OCI-LY1 (cell line): ENCODE data around the gene MYO3B.

Experiments used
- H2AFZ ChIP-seq: fragments of 200-600 bp; sonication (generic), shearing (Covaris generic); 2 replicates; pipeline ENCODE4 v1.6.0; 2014; ENCODE audit warnings: antibody characterized with exemption, mild to moderate bottlenecking, low read length
- H3F3A ChIP-seq: fragments of 200-600 bp; sonication (generic), shearing (Covaris generic); 2 replicates; pipeline ENCODE4 v1.6.0; 2014; ENCODE audit warnings: mild to moderate bottlenecking, antibody characterized with exemption, low read length, moderate library complexity; ENCODE audit not compliant: insufficient read depth
- H3K27ac ChIP-seq: fragments of 200-600 bp; sonication (generic); 2 replicates; pipeline ENCODE4 v1.5.1; 2014; ENCODE audit warnings: low read length, mixed run types, mild to moderate bottlenecking, low read depth; ENCODE audit not compliant: poor library complexity, severe bottlenecking
- H3K27me3 ChIP-seq: fragments of 200-600 bp; sonication (generic); 2 replicates; pipeline ENCODE4 v1.6.0; 2014; ENCODE audit warnings: antibody characterized with exemption, mild to moderate bottlenecking, low read length, moderate library complexity; ENCODE audit not compliant: insufficient read depth
- H3K36me3 ChIP-seq: fragments of 200-600 bp; sonication (generic); 2 replicates; pipeline ENCODE4 v1.6.1; 2014; ENCODE audit warnings: mild to moderate bottlenecking, antibody characterized with exemption, low read length, moderate library complexity, mixed read lengths; ENCODE audit not compliant: insufficient read depth
- H3K4me1 ChIP-seq: fragments of 200-600 bp; sonication (generic); 2 replicates; pipeline ENCODE4 v1.5.1; 2014; ENCODE audit warnings: mild to moderate bottlenecking, low read length, moderate library complexity; ENCODE audit not compliant: insufficient read depth, severe bottlenecking
- H3K4me2 ChIP-seq: fragments of 200-600 bp; sonication (generic), shearing (Covaris generic); 2 replicates; pipeline ENCODE4 v1.6.1; 2014; ENCODE audit warnings: low read length
- H3K4me3 ChIP-seq: fragments of 200-600 bp; sonication (generic); 2 replicates; pipeline ENCODE4 v1.5.1; 2014; ENCODE audit warnings: low read length, low read depth, mild to moderate bottlenecking, mixed read lengths; ENCODE audit not compliant: poor library complexity, severe bottlenecking
- H3K79me2 ChIP-seq: fragments of 200-600 bp; shearing (Covaris generic); 2 replicates; pipeline ENCODE4 v1.6.1; 2016; ENCODE audit warnings: mixed run types, low read length, mixed read lengths; ENCODE audit not compliant: insufficient read depth
- H3K9ac ChIP-seq: fragments of 200-600 bp; sonication (generic), shearing (Covaris generic); 2 replicates; pipeline ENCODE4 v1.6.1; 2014; ENCODE audit warnings: mild to moderate bottlenecking, low read length, mixed read lengths
- H3K9me2 ChIP-seq: fragments of 200-600 bp; sonication (generic), shearing (Covaris generic); 2 replicates; pipeline ENCODE4 v1.6.1; 2014; ENCODE audit warnings: low read depth, mild to moderate bottlenecking, low read length, mixed read lengths
- H3K9me3 ChIP-seq: fragments of 200-600 bp; shearing (Covaris generic); 2 replicates; pipeline ENCODE4 v1.6.1; 2014; ENCODE audit warnings: low read length, mixed read lengths
- H4K20me1 ChIP-seq: fragments of 200-600 bp; sonication (generic), shearing (Covaris generic); 2 replicates; pipeline ENCODE4 v1.6.0; 2016; ENCODE audit warnings: mild to moderate bottlenecking, low read length; ENCODE audit not compliant: insufficient read depth
- EZH2 ChIP-seq: fragments of 200-600 bp; sonication (generic), shearing (Covaris generic); IDR thresholded peaks from 2 replicates; pipeline ENCODE4 v1.8.0; 2017; ENCODE audit warnings: borderline replicate concordance, mixed run types, mild to moderate bottlenecking, antibody characterized with exemption, low read length, moderate library complexity, mixed read lengths
- TF ChIP-seq, protein P1 (sequence below): fragments of 200-600 bp; sonication (generic), shearing (Covaris generic); IDR thresholded peaks from 2 replicates; pipeline ENCODE4 v1.5.1; 2017; ENCODE audit warnings: mild to moderate bottlenecking, antibody characterized with exemption, low read length, moderate library complexity, mixed read lengths

The MYO3B gene

GRCh38 chr2:170651624-170652325, 473.8 kb downstream of the MYO3B start:
- Histone ChIP-seq H3K36me3 (no peaks in the 10 kb centered on the region), H3K4me2 (peak overlapping the region; percentile 23; the same call in 1 of the 2 replicates), H4K20me1 (no peaks in the 10 kb centered on the region), H3K9me2 (no peaks in the 10 kb centered on the region), H3K4me1 (peaks cover 18% of the 10 kb centered on the region), H3F3A (no peaks in the 10 kb centered on the region), H3K9ac (no peak overlapping the region; the same call in 1 of the 2 replicates), H3K9me3 (no peaks in the 10 kb centered on the region), H3K27me3 (no peaks in the 10 kb centered on the region), H2AFZ (no peak overlapping the region), H3K27ac (peak overlapping the region; percentile 41), H3K79me2 (no peaks in the 10 kb centered on the region), H3K4me3 (no peak overlapping the region)
- TF ChIP-seq, protein P1, sequence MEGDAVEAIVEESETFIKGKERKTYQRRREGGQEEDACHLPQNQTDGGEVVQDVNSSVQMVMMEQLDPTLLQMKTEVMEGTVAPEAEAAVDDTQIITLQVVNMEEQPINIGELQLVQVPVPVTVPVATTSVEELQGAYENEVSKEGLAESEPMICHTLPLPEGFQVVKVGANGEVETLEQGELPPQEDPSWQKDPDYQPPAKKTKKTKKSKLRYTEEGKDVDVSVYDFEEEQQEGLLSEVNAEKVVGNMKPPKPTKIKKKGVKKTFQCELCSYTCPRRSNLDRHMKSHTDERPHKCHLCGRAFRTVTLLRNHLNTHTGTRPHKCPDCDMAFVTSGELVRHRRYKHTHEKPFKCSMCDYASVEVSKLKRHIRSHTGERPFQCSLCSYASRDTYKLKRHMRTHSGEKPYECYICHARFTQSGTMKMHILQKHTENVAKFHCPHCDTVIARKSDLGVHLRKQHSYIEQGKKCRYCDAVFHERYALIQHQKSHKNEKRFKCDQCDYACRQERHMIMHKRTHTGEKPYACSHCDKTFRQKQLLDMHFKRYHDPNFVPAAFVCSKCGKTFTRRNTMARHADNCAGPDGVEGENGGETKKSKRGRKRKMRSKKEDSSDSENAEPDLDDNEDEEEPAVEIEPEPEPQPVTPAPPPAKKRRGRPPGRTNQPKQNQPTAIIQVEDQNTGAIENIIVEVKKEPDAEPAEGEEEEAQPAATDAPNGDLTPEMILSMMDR, result no peak
- TF ChIP-seq EZH2, result no peak

GRCh38 chr2:170652637-170653417, 474.9 kb downstream of the MYO3B start:
- H3K79me2 ChIP-seq, result no peaks in the 10 kb centered on the region
- H3K27me3 ChIP-seq, result no peaks in the 10 kb centered on the region
- H3K4me3 ChIP-seq, result no peak overlapping the region
- H3F3A ChIP-seq, result no peaks in the 10 kb centered on the region
- H2AFZ ChIP-seq, result no peak overlapping the region
- H3K9me3 ChIP-seq, result no peaks in the 10 kb centered on the region
- H3K4me1 ChIP-seq, result peaks cover 18% of the 10 kb centered on the region
- H3K36me3 ChIP-seq, result no peaks in the 10 kb centered on the region
- no peak overlapping the region for H3K9ac ChIP-seq
- no peaks in the 10 kb centered on the region for H3K9me2 ChIP-seq
- TF ChIP-seq, protein P1, result no peak
- TF ChIP-seq EZH2, result no peak
- no peak overlapping the region for H3K4me2 ChIP-seq
- H3K27ac ChIP-seq, result no peak overlapping the region
- H4K20me1 ChIP-seq, result no peaks in the 10 kb centered on the region

DNA sequence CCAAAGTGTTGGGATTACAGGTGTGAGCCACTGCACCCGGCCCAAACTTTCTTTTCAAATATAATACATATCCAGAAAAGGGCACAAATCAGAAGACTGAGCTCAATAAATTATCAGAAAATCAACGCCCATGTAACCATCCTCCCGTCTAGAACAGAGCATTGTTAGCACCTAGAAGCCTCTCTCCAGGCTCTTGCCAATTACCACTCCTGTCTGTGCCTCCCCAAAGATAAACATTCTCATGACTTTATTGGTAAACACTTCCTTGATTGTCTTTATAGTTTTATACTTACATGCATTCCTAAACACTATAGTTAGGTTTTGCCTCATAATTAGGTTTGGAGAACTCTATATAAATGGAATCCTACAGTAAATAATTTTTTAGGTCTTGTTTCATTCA, 478.7 kb downstream of the MYO3B start:
- Histone ChIP-seq H3K4me2 (no peak overlapping the region), H3F3A (no peaks in the 10 kb centered on the region), H3K4me3 (no peak overlapping the region), H3K36me3 (no peaks in the 10 kb centered on the region), H4K20me1 (no peaks in the 10 kb centered on the region), H3K27me3 (no peaks in the 10 kb centered on the region), H3K9me3 (no peaks in the 10 kb centered on the region), H3K79me2 (no peaks in the 10 kb centered on the region), H3K4me1 (peaks cover 8% of the 10 kb centered on the region), H3K9ac (no peak overlapping the region), H3K9me2 (no peaks in the 10 kb centered on the region), H2AFZ (no peak overlapping the region), H3K27ac (no peak overlapping the region)
- no peak for TF ChIP-seq EZH2
- TF ChIP-seq, protein P1, result no peak
